Measurements from ENCODE around the gene SP3. TPM values are rescaled to one million over a fixed set of nuclear protein-coding genes. Genes with fewer than 3 reads are reported as not detected.
"Not testable (repeated sequence)": the region's sequence is repeated elsewhere in the genome, so short reads cannot be mapped to it uniquely, and the experiment has no call there.

Gene SP3
- total and polyA plus RNA-seq, 2 of the 8 experiments (the other 6 are each of a cell fraction or from before 2014, with no cell fraction given) = 31.0 to 92.1 TPM

- TF ChIP-seq RAD21 (IDR thresholded peaks at IDR 0.05 in 1 of 2, conservative IDR thresholded peaks at IDR 0.05 in 1 of 2; ENCODE audit: low read depth in 2 of 2, low read length in 2 of 2) = no peak
- no peak for TF ChIP-seq KDM4A (IDR thresholded peaks at IDR 0.05; ENCODE audit: low read depth, low read length, severe bottlenecking)
- TF ChIP-seq E2F6 (IDR thresholded peaks at IDR 0.05) = no peak
- TF ChIP-seq CREB1 (IDR thresholded peaks at IDR 0.05) = no peak
- TF ChIP-seq SRF (IDR thresholded peaks at IDR 0.05; ENCODE audit: low read depth, low read length) = no peak
- TF ChIP-seq SUZ12 (IDR thresholded peaks at IDR 0.05; ENCODE audit: low read length) = no peak
- no peak for TF ChIP-seq CTCF (IDR thresholded peaks at IDR 0.05; ENCODE audit: control extremely low read depth in 1 of 3, insufficient read depth in 1 of 3, low read depth in 1 of 3, low read length in 3 of 3)
Observed at GRCh38 chr2:173891315-173892037, 73.7 kb downstream of the SP3 start (continued).

- H3K23ac ChIP-seq (ENCODE audit: insufficient read length); H3K4me3 ChIP-seq (ENCODE audit: extremely low read depth in 1 of 4, insufficient read depth in 2 of 4, low read depth in 3 of 4, low read length in 4 of 4); H3K4me1 ChIP-seq (replicated peaks in 1 of 4; ENCODE audit: control insufficient read depth in 3 of 4, insufficient read depth in 4 of 4, low read length in 3 of 4); H4K91ac ChIP-seq (replicated peaks; ENCODE audit: insufficient read length, low read length); H3K27me3 ChIP-seq (replicated peaks in 1 of 4; ENCODE audit: control insufficient read depth in 3 of 4, extremely low read depth in 1 of 4, insufficient read depth in 3 of 4, low read length in 3 of 4); H2AK5ac ChIP-seq (ENCODE audit: low read depth, low read length); H4K8ac ChIP-seq (ENCODE audit: extremely low read depth, insufficient read depth, low read length); H3K23me2 ChIP-seq (ENCODE audit: low read depth, low read length); H2BK120ac ChIP-seq (replicated peaks; ENCODE audit: low read depth, low read length); H3K56ac ChIP-seq (replicated peaks; ENCODE audit: insufficient read length, low read depth, low read length); H3K9ac ChIP-seq (replicated peaks in 1 of 4; ENCODE audit: extremely low read depth in 1 of 4, low read depth in 3 of 4, low read length in 3 of 4); H2AFZ ChIP-seq (ENCODE audit: low read length); H2BK5ac ChIP-seq (ENCODE audit: low read depth, low read length); H3K79me2 ChIP-seq (ENCODE audit: control insufficient read depth in 1 of 2, insufficient read depth in 2 of 2, low read length in 2 of 2); H3K79me1 ChIP-seq (ENCODE audit: low read depth, low read length); H3K4me2 ChIP-seq (ENCODE audit: insufficient read depth in 1 of 2, low read depth in 2 of 2, low read length in 2 of 2); H2BK12ac ChIP-seq (ENCODE audit: low read depth, low read length); H3K14ac ChIP-seq (ENCODE audit: insufficient read length); H3K18ac ChIP-seq (ENCODE audit: extremely low read depth, low read length); H4K5ac ChIP-seq (ENCODE audit: insufficient read length, low read depth, low read length); H2BK20ac ChIP-seq (ENCODE audit: low read length); DNase-seq (ENCODE audit: low read depth in 1 of 2, low spot score in 2 of 2); H4K20me1 ChIP-seq (replicated peaks in 1 of 2; ENCODE audit: control insufficient read depth in 1 of 2, insufficient read depth in 2 of 2, low read length in 2 of 2); H3K36me3 ChIP-seq (ENCODE audit: control insufficient read depth in 2 of 4, insufficient read depth in 4 of 4, low read length in 3 of 4); FAIRE-seq; H3K27ac ChIP-seq (ENCODE audit: low read depth, low read length); POLR2A ChIA-PET (ENCODE audit: partially characterized antibody); H2BK15ac ChIP-seq (ENCODE audit: low read length); H3K4ac ChIP-seq (replicated peaks; ENCODE audit: insufficient read length, low read depth, low read length): not testable (repeated sequence)
- CTCF ChIA-PET (ENCODE audit: partially characterized antibody) = interaction anchor here (1.3 kb wide), 1 partner anchor 89 kb away, joined by 3 read pairs; no protein-coding TSS in a partner anchor
- H3K9me3 ChIP-seq (ENCODE audit: insufficient read depth in 2 of 2, low read depth in 1 of 2, low read length in 1 of 2) = peaks cover 9 to 19% of the 10 kb centered on the region in 2 experiments
- 80% methylated on average over 1 of the region's 1 CpG; no CpG with 5 or more reads in 1 of the 2 experiments for WGBS, 2 experiments (ENCODE audit: extremely low coverage in 1 of 2, insufficient coverage in 1 of 2, insufficient read length in 1 of 2, insufficient replicate concordance in 2 of 2, low coverage in 1 of 2, low lambda C conversion rate in 2 of 2, missing lambda C conversion rate in 1 of 2)
Observed at GRCh38 chr2:173889464-173889863, 75.7 kb downstream of the SP3 start.

Measured in H1 (cell line).